HL-60 (cell line): Measurements from ENCODE around the gene ACHE.

Source experiments
- CTCF ChIP-seq: IDR thresholded peaks from one replicate; pipeline ENCODE4 v1.5.1; 2011; ENCODE audit warnings: low read length, control low read depth, inconsistent platforms; ENCODE audit not compliant: insufficient read depth
- GABPA ChIP-seq: IDR thresholded peaks from 2 replicates; pipeline ENCODE4 v1.6.1; 2012; ENCODE audit warnings: low read depth
- POLR2AphosphoS5 ChIP-seq: IDR thresholded peaks from 2 replicates; pipeline ENCODE4 v1.6.1; 2012; ENCODE audit warnings: low read depth
- REST ChIP-seq: IDR thresholded peaks from 2 replicates; pipeline ENCODE4 v1.6.1; 2012; ENCODE audit warnings: low read depth; ENCODE audit not compliant: insufficient replicate concordance
- SPI1 ChIP-seq: IDR thresholded peaks from 2 replicates; pipeline ENCODE4 v1.6.1; 2012; ENCODE audit warnings: low read depth, mild to moderate bottlenecking, borderline replicate concordance

GRCh38 chr7:100867776-100868485 is 27.8 kb downstream of the ACHE start:
- no peak; the same call in 1 of the 2 replicates for TF ChIP-seq POLR2AphosphoS5
- TF ChIP-seq CTCF = no peak
- no peak for TF ChIP-seq GABPA
- no peak for TF ChIP-seq REST
- no peak for TF ChIP-seq SPI1
